SHP77 (cell line): ENCODE measurements around the gene TMEM89.

Source experiments
- DNase-seq, 2 experiments: peaks; one replicate each; lab custom pipeline; 2025; lab: John Stamatoyannopoulos, UW

Gene TMEM89

GRCh38 chr3:48588230-48588629 is 33.3 kb downstream of the TMEM89 start:
- no peak for DNase-seq

- DNase-seq = no peak
These were observed 33.9 kb downstream of the TMEM89 start for GRCh38 chr3:48587686-48588085.

- DNase-seq = no peak
These were observed 36.2 kb downstream of the TMEM89 start for GRCh38 chr3:48585411-48585810.

- no peak for DNase-seq
These were observed 36.7 kb downstream of the TMEM89 start for GRCh38 chr3:48584836-48585235.

GRCh38 chr3:48581621-48582481 is 39.7 kb downstream of the TMEM89 start:
- DNase-seq = no peak

- DNase-seq = no peak
These were observed 44.9 kb downstream of the TMEM89 start for GRCh38 chr3:48576647-48577046.

GRCh38 chr3:48575366-48575765 is 46.2 kb downstream of the TMEM89 start:
- DNase-seq = no peak

- no peak for DNase-seq
These were observed 47.5 kb downstream of the TMEM89 start for GRCh38 chr3:48573973-48574585.

GRCh38 chr3:48572517-48572916 is 49.1 kb downstream of the TMEM89 start:
- DNase-seq = no peak

- no peak for DNase-seq
These were observed 49.6 kb downstream of the TMEM89 start for GRCh38 chr3:48571938-48572337.
